Sigmoid colon (tissue), 4 donors: Measurements from ENCODE around the gene SECTM1.

Experiments
- POLR2AphosphoS5 ChIP-seq, 4 donors: sonication (generic); formaldehyde crosslinking; IDR thresholded peaks; one replicate each; pipeline ENCODE4 v1.6.1; 2017; ENCODE audit warnings: antibody characterized with exemption in 4 of 4
- TF ChIP-seq, protein P1 (sequence below), 4 experiments: fragments of 450-650 bp in 3 of 4; fragments of 200-600 bp in 1 of 4; IDR thresholded peaks; one replicate each; pipeline ENCODE4 v1.5.1; 2016 to 2019; ENCODE audit warnings: antibody characterized with exemption in 4 of 4, mild to moderate bottlenecking in 3 of 4, moderate library complexity in 2 of 4

DNA sequence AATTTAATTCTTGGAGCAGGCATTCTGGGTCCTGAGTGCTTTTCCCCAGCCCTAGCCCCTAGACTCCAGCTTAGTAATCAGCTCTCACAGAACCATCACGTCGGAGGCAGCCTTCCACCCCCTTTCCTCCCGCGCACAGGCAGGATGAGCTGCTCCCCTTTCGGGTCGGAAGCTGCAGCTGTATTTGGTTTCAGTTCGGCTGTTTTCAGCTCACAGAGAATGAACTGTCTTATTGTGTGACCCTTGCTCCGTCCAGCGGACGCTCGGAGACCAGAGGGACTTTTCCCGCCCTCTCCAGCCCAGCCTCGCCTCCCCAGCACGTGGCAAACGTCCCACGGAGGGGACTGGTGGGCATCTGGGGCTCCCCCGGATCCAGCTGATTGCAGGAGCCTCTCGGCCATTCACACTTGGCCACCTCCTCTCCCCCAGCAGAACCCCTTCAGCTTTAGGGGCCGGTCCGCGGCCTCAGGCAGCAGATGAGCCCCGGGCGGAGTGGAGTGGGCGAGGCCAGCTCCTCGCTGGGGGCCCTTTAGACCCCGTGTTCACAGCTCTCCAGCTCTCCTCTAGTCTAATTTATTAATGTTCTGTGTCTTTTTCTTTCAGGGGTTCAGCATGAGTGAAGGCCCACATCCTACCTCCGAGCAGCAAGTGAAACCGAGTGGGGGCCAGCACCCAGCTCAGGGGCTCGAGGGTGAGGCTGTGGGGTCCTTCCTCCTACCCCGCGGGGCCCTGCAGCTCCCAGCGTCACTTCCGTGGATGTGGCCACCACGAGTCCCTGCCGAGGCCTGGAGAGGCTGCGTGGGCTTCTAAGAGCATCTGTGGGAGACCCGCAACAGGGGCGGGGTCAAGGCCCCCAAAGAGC is 37.1 kb upstream of the SECTM1 start:
- TF ChIP-seq, protein P1, sequence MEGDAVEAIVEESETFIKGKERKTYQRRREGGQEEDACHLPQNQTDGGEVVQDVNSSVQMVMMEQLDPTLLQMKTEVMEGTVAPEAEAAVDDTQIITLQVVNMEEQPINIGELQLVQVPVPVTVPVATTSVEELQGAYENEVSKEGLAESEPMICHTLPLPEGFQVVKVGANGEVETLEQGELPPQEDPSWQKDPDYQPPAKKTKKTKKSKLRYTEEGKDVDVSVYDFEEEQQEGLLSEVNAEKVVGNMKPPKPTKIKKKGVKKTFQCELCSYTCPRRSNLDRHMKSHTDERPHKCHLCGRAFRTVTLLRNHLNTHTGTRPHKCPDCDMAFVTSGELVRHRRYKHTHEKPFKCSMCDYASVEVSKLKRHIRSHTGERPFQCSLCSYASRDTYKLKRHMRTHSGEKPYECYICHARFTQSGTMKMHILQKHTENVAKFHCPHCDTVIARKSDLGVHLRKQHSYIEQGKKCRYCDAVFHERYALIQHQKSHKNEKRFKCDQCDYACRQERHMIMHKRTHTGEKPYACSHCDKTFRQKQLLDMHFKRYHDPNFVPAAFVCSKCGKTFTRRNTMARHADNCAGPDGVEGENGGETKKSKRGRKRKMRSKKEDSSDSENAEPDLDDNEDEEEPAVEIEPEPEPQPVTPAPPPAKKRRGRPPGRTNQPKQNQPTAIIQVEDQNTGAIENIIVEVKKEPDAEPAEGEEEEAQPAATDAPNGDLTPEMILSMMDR (IDR thresholded peaks at IDR 0.05), result no peak
- no peak for TF ChIP-seq POLR2AphosphoS5 (IDR thresholded peaks at IDR 0.05)
